HG03432 (cell line): Measurements from ENCODE around the gene MED9.

Experiments used
- ATAC-seq: cut with Tn5 transposase; IDR thresholded peaks from one replicate; pipeline ENCODE4 v1.9.1; 2021; ENCODE audit warnings: mild to moderate bottlenecking, moderate library complexity; ENCODE audit not compliant: unreplicated experiment

MED9 gene

DNA sequence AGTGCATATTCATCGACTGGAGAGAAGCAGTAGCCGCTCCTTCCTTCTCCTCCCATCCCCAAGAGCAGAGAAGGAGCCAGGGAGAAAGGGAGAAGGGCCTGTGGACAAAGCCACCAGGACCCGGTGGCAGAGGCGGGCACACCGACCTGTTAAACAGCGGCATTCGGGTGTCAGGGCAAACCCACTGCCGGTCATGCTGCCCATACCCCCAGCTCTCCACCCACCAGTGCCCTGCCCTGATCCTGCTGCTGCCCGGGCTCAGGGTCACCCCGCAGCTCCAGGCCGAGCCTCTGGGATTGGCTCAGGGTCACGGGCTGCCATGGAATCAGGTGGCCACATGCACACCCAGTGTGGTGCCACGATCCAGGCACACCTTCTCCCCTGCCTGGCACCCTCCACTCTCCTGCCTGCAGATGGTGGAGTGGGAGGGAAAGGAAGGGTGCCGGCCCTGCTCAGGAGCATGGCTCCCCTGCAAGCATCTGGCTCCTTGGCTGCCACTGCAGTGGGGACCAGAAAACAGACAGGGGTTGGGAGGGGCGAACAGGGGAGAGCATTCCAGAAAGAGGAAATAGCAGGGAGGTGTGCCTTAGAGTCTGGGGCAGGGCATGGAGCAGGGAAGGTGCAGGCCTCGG lies 37.7 kb downstream of the MED9 start:
- no peak for ATAC-seq

- no peak for ATAC-seq
Observed at GRCh38 chr17:17514993-17515933, 38.5 kb downstream of the MED9 start.

DNA sequence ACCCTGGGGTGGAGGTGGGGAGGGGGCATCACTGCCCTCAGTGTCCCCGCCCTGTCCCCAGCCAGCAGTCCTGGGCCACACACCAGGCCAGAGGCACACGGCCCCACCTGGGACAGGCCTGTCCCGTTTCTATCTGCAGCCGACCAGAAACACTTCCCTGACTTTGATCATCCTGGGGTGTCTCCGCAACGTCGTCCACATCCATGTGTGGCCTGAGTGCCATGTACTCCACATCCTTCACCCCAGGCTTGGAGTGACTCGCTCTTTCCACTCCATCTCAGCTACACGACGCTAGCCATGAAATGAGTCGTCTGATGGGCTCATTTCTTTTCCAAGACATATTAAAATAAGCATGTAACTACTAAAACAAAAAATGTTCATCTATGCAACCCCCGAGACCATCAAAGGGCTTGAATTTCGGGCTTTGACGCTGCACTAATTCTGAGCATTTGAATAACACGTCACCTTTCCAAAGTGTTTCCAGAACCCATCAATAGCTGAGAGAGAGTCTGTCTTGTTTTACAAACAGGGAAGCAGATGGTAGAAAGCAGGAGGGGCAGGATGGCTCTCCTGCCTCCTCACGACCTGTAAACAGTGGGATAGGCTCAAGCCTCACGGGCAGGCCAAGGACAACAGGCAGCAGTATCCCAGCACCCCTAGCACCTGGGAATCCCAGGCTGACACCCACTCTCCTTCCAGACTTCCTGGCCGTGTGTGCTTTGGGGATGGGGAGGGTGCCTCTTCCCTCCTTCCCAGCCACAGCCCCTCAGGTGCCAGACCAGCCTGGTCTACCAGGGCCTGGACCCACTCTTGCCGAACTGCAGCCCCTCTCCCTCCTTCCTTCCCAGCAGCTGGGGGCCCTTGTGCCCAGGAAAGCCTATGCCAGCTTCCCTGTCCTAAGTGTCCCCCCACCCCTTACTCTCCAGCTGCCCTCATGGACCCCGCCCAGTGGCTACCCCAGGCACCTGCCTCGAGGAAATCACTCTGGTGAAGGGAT lies 39.4 kb downstream of the MED9 start:
- no peak for ATAC-seq

- no peak for ATAC-seq
Observed at GRCh38 chr17:17516941-17517720, 40.3 kb downstream of the MED9 start.

- no peak for ATAC-seq
Observed at GRCh38 chr17:17518014-17518413, 41.2 kb downstream of the MED9 start.

- ATAC-seq: no peak
Observed at GRCh38 chr17:17518951-17519350, 42.2 kb downstream of the MED9 start.

- no peak for ATAC-seq
Observed at GRCh38 chr17:17519886-17520285, 43.1 kb downstream of the MED9 start.

GRCh38 chr17:17520599-17521232 lies 43.9 kb downstream of the MED9 start:
- ATAC-seq: no peak

DNA sequence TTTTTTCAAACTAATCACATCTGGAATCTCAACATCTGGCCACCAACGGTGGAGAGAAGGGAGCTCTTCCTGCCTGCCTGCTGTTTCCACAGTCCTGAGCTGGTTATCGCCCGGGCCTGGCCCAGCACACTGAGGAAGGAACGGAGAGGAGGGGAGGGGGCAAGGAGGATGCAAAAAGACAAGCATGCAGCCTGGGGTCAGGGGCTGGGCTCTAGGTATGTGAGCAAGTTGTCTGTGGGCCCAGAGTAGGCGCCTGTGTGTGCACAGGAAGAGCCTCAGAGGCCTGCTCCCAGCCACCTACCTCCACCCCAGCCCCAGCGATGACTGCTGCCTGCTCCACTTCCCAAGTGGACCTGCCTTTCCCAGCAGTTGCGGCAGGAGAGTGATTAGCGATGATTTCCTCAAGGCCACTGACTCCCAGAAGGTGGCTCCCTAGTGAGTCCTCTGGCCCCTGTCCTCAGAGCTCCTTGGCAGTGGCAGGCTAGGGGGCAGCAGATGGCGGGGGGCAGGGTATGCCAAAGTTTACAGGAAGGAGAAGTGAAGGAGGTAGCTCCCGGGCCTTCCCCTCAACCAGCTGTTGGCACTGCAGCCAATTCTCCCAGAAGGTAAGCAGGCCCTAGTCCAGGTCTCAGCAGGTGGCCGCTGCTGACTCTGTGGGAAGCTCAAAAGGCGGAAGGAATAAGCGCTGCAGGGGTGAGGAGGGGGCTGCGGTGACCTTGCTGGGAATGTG lies 46.4 kb downstream of the MED9 start:
- ATAC-seq: no peak

GRCh38 chr17:17523731-17524490 lies 47.1 kb downstream of the MED9 start:
- no peak for ATAC-seq

DNA sequence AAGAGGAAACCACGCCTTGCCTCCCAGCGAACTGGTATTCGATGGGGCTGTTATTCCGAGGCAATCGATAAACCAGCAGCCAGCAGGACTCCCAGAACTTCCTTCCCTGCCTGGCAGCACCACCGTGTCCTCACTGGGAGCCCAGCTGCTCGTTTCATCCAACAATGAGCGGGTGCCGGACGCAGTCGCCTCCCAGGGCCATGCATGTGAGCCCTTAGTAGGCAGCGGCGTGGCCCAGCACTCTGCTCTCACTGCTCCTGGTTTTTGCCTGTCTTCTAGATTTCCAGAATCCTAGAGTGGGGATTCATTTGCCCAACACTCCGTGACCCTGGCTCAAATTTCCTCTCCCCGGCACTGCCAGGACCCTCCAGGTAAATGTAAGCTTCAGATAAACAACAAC lies 48.5 kb downstream of the MED9 start:
- no peak for ATAC-seq

- ATAC-seq: no peak
Observed at GRCh38 chr17:17525956-17526355, 49.2 kb downstream of the MED9 start.

- ATAC-seq: no peak
Observed at GRCh38 chr17:17526369-17526768, 49.6 kb downstream of the MED9 start.

- no peak for ATAC-seq
Observed at GRCh38 chr17:17527534-17527933, 50.7 kb downstream of the MED9 start.

- ATAC-seq: no peak
Observed at GRCh38 chr17:17527956-17528500, 51.2 kb downstream of the MED9 start.

DNA sequence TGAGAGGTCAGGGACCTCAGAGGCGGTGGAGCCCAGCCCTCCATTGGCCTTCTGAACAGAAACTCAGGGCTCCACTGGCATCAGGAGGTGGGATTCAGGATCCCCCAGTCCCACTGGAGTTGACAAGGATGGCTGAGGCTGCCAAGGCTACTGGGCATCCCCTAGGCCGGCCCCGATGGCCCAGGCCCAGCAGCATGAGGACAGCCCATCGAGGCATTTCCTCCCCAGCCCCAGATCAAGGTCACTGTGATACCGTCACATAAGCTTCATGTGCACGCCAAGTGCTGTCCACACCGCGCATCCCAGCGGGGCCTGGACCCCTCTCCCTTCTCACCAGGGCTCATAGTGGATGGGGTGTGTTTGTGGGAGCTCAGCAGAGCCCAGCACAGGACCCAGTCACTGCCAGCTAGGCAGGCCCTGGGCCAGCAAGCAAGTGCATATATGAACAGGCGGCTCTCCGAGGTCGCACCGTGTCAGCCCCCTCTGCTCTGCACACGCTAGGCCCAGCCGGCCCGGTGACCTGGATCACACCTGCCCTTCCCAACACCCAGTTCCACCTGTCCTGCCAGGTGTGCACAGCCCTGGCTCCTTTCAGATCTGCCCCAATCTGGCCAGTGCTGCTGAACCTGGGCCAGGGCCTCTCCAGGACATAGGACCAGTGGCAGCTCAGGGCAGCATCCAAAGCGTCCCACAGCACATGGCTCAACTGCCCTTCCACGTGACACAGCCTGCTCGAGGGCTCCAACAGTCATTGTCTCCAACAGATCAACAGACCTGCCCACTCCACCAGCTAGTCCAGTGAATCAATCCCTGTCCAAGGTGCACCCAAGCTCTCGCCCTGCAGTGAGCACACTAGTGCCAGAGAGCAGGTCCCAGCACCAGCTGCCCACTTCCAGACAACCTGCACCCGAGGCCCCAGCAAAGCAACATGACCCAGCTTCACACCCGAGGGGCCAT lies 52.2 kb downstream of the MED9 start:
- no peak for ATAC-seq

- ATAC-seq: no peak
Observed at GRCh38 chr17:17531156-17531555, 54.4 kb downstream of the MED9 start.
